Measurements from ENCODE around the gene FBXO27. TPM values are rescaled to one million over a fixed set of nuclear protein-coding genes. Genes with fewer than 3 reads are reported as not detected.

Gene FBXO27
- total and polyA plus RNA-seq, 2 of the 4 experiments (the other 2 are of a cell fraction), result 0.18 to 0.50 TPM

- Histone ChIP-seq H4K5ac (ENCODE audit: low read depth, low read length) (no peak overlapping the region), H3K23ac (ENCODE audit: low read depth, low read length) (no peak overlapping the region), H2AK9ac (replicated peaks; ENCODE audit: low read depth, low read length, poor library complexity) (no peak overlapping the region), H3K4me1 (ENCODE audit: control insufficient read depth, insufficient read depth, low read length) (no peaks in the 10 kb centered on the region), H3K9me1 (ENCODE audit: insufficient read depth, low read length) (no peaks in the 10 kb centered on the region), H3K14ac (replicated peaks; ENCODE audit: low read depth, low read length) (no peak overlapping the region), H3K4ac (ENCODE audit: low read depth, low read length) (no peak overlapping the region), H3K9me3 (ENCODE audit: control insufficient read depth, insufficient read depth, low read length) (0 out of 2 replicates have a peak, but pooled peaks cover 2% of the 10 kb centered on the region), H3K36me3 (ENCODE audit: control insufficient read depth, insufficient read depth, low read length) (no peaks in the 10 kb centered on the region), H2BK15ac (ENCODE audit: low read depth, low read length) (no peak overlapping the region), H2BK120ac (ENCODE audit: low read depth, low read length) (no peak overlapping the region), H3K27ac (ENCODE audit: insufficient read depth, low read length) (no peak overlapping the region), H2AK5ac (ENCODE audit: low read depth, low read length) (no peak overlapping the region), H3K4me3 (ENCODE audit: insufficient read depth, low read depth, low read length) (no peak overlapping the region), H3K9ac (ENCODE audit: low read depth, low read length) (no peak overlapping the region), H4K8ac (ENCODE audit: low read depth in 2 of 2, low read length in 2 of 2) (no peak overlapping the region), H2BK20ac (ENCODE audit: low read depth, low read length) (no peak overlapping the region), H2BK5ac (ENCODE audit: low read depth, low read length, poor library complexity, severe bottlenecking) (no peak overlapping the region), H3K4me2 (ENCODE audit: low read depth, low read length) (no peak overlapping the region), H3K18ac (ENCODE audit: low read depth, low read length) (no peak overlapping the region), H3K27me3 (ENCODE audit: control insufficient read depth, insufficient read depth, low read length) (peaks cover 18% of the 10 kb centered on the region), H4K91ac (ENCODE audit: insufficient read depth, low read depth, low read length) (no peak overlapping the region), H4K20me1 (ENCODE audit: insufficient read depth, low read length) (no peaks in the 10 kb centered on the region), H2AFZ (replicated peaks; ENCODE audit: low read length, poor library complexity) (no peak overlapping the region), H3K79me1 (ENCODE audit: low read depth in 1 of 2, low read length in 2 of 2) (no peaks in the 10 kb centered on the region), H3K56ac (ENCODE audit: extremely low read depth, insufficient read depth, low read length) (no peak overlapping the region)
- no peak for ATAC-seq (ENCODE audit: low read depth)
- ChIA-PET CTCF (no interaction called here), POLR2A (ENCODE audit: unreplicated experiment) (no interaction called here)
- TF ChIP-seq, protein P1, sequence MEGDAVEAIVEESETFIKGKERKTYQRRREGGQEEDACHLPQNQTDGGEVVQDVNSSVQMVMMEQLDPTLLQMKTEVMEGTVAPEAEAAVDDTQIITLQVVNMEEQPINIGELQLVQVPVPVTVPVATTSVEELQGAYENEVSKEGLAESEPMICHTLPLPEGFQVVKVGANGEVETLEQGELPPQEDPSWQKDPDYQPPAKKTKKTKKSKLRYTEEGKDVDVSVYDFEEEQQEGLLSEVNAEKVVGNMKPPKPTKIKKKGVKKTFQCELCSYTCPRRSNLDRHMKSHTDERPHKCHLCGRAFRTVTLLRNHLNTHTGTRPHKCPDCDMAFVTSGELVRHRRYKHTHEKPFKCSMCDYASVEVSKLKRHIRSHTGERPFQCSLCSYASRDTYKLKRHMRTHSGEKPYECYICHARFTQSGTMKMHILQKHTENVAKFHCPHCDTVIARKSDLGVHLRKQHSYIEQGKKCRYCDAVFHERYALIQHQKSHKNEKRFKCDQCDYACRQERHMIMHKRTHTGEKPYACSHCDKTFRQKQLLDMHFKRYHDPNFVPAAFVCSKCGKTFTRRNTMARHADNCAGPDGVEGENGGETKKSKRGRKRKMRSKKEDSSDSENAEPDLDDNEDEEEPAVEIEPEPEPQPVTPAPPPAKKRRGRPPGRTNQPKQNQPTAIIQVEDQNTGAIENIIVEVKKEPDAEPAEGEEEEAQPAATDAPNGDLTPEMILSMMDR (conservative IDR thresholded peaks at IDR 0.05; ENCODE audit: low read depth, low read length), result no peak
- no peak for TF ChIP-seq MAFK (IDR thresholded peaks at IDR 0.05; ENCODE audit: low read depth, low read length)
- TF ChIP-seq NFE2L2 (IDR thresholded peaks at IDR 0.05; ENCODE audit: low read depth, low read length), result no peak
- no peak for TF ChIP-seq BHLHE40 (IDR thresholded peaks at IDR 0.05; ENCODE audit: low read depth, low read length)
- TF ChIP-seq, protein P2, sequence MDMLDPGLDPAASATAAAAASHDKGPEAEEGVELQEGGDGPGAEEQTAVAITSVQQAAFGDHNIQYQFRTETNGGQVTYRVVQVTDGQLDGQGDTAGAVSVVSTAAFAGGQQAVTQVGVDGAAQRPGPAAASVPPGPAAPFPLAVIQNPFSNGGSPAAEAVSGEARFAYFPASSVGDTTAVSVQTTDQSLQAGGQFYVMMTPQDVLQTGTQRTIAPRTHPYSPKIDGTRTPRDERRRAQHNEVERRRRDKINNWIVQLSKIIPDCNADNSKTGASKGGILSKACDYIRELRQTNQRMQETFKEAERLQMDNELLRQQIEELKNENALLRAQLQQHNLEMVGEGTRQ (IDR thresholded peaks at IDR 0.05; ENCODE audit: low read depth, low read length), result no peak
- TF ChIP-seq ELK1 (IDR thresholded peaks at IDR 0.05; ENCODE audit: borderline replicate concordance, low read depth, low read length), result no peak
- TF ChIP-seq MXI1 (IDR thresholded peaks at IDR 0.05; ENCODE audit: borderline replicate concordance, low read depth, low read length), result no peak
- no peak for TF ChIP-seq RAD21 (IDR thresholded peaks at IDR 0.05; ENCODE audit: low read length)
- TF ChIP-seq CHD1 (IDR thresholded peaks at IDR 0.05; ENCODE audit: low read depth, low read length), result no peak
- TF ChIP-seq FOS (IDR thresholded peaks at IDR 0.05; ENCODE audit: low read depth, low read length), result no peak
- no peak for TF ChIP-seq MAZ (IDR thresholded peaks at IDR 0.05; ENCODE audit: borderline replicate concordance, low read depth, low read length)
- TF ChIP-seq RCOR1 (IDR thresholded peaks at IDR 0.05; ENCODE audit: insufficient replicate concordance, low read length), result no peak
- no peak for TF ChIP-seq RFX5 (IDR thresholded peaks at IDR 0.05; ENCODE audit: low read depth, low read length)
- no peak for TF ChIP-seq CEBPB (IDR thresholded peaks at IDR 0.05; ENCODE audit: low read depth, low read length)
- TF ChIP-seq SMC3 (IDR thresholded peaks at IDR 0.05; ENCODE audit: low read depth, low read length), result no peak
- TF ChIP-seq POLR2A (IDR thresholded peaks at IDR 0.05; ENCODE audit: low read depth, low read length), result no peak
- dilution Hi-C loops (cut with HindIII; ENCODE audit: low sequenced_read_pairs, unreplicated experiment), result no loop called here
- BruUV-seq (replicated peaks), result no TSS peak
- no CpG with 5 or more reads among the region's 6 CpGs for WGBS, 2 experiments (ENCODE audit: extremely low coverage in 2 of 2, insufficient read length in 1 of 2)
- DNase-seq, result no peak
- in situ Hi-C loops (cut with MboI; ENCODE audit: low sequenced_read_pairs), result no loop called here
- intact Hi-C loops (cut with micrococcal nuclease), result no loop called here
Measured at GRCh38 chr19:39045506-39045905, 13.2 kb upstream of the FBXO27 start.

Data from IMR-90 (cell line).